HL-60 (cell line): ENCODE results near the gene PSMB5.

Source experiments
- DNase-seq, 2 experiments: peaks; one replicate each; pipeline ENCODE4 v3.0.0-alpha.2; 2010 to 2020; ENCODE audit warnings: low read depth in 1 of 2, low spot score in 1 of 2
- H3K27ac ChIP-seq: fragments of 250-450 bp; sonication (Bioruptor Pico); replicated peaks from 2 replicates; pipeline ENCODE4 v1.5.1; 2020; ENCODE audit warnings: mild to moderate bottlenecking, moderate library complexity
- H3K27me3 ChIP-seq: fragments of 250-450 bp; sonication (Bioruptor Pico); 2 replicates; pipeline ENCODE4 v1.5.1; 2021; ENCODE audit warnings: mild to moderate bottlenecking, moderate library complexity; ENCODE audit not compliant: insufficient read depth, poor library complexity, severe bottlenecking
- H3K4me3 ChIP-seq: replicated peaks from 2 replicates; pipeline ENCODE4 v1.5.1; 2011; ENCODE audit warnings: mild to moderate bottlenecking, control low read depth, low read length; ENCODE audit not compliant: insufficient read depth
- CTCF ChIP-seq: IDR thresholded peaks from one replicate; pipeline ENCODE4 v1.5.1; 2011; ENCODE audit warnings: low read length, control low read depth, inconsistent platforms; ENCODE audit not compliant: insufficient read depth
- GABPA ChIP-seq: IDR thresholded peaks from 2 replicates; pipeline ENCODE4 v1.6.1; 2012; ENCODE audit warnings: low read depth
- POLR2AphosphoS5 ChIP-seq: IDR thresholded peaks from 2 replicates; pipeline ENCODE4 v1.6.1; 2012; ENCODE audit warnings: low read depth
- REST ChIP-seq: IDR thresholded peaks from 2 replicates; pipeline ENCODE4 v1.6.1; 2012; ENCODE audit warnings: low read depth; ENCODE audit not compliant: insufficient replicate concordance
- SPI1 ChIP-seq: IDR thresholded peaks from 2 replicates; pipeline ENCODE4 v1.6.1; 2012; ENCODE audit warnings: low read depth, mild to moderate bottlenecking, borderline replicate concordance

Gene PSMB5

GRCh38 chr14:23025151-23025814 is 9.4 kb downstream of the PSMB5 start:
- TF ChIP-seq REST (no peak), POLR2AphosphoS5 (no peak), SPI1 (no peak), GABPA (no peak), CTCF (no peak)
- H3K4me3 ChIP-seq = no peak overlapping the region
- H3K27me3 ChIP-seq = no peaks in the 10 kb centered on the region
- H3K27ac ChIP-seq = no peak overlapping the region
- no peak for DNase-seq

DNA sequence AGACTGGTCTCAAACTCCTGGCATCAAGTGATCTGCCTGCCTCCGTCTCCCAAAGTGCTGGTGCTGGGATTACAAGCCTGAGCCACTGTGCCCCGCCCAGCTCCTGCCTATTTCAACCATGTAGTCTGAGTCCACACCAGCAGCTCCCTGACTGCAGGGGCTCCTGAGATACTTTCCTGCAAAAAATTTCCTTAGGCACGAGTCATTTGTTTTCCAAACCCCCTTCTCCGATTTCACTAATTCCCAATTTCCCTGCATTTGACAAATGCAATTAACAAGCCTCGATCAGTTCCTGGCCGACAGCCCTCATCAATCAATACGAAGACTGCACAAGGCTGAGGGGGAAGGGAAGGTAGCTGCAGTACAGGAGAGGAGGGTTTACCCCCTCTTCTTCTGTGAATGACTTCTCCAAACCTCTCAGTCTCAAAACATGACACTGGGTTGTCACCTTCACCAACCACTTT is 10.1 kb downstream of the PSMB5 start:
- no peaks in the 10 kb centered on the region for H3K27me3 ChIP-seq
- no peak overlapping the region for H3K27ac ChIP-seq
- TF ChIP-seq GABPA = no peak
- no peak for TF ChIP-seq SPI1
- no peak for TF ChIP-seq CTCF
- no peak for TF ChIP-seq POLR2AphosphoS5
- no peak for TF ChIP-seq REST
- DNase-seq = no peak
- H3K4me3 ChIP-seq = no peak overlapping the region

- H3K27ac ChIP-seq = no peak overlapping the region
- no peaks in the 10 kb centered on the region for H3K27me3 ChIP-seq
- DNase-seq = no peak
- TF ChIP-seq POLR2AphosphoS5 (no peak), SPI1 (no peak), REST (no peak)
- no peak overlapping the region for H3K4me3 ChIP-seq
Observed at GRCh38 chr14:23023795-23024152, 10.9 kb downstream of the PSMB5 start.
